CD4-positive, alpha-beta T cell (primary cell): ENCODE measurements around the gene SPRED2. TPM values are rescaled to one million over a fixed set of nuclear protein-coding genes. Genes with fewer than 3 reads are reported as not detected.

ENCODE experiments used
- ATAC-seq: fragments of 200-7000 bp; cut with Tn5 transposase; one replicate; pipeline ENCODE4 v1.10.0; 2022; ENCODE audit warnings: mild to moderate bottlenecking; ENCODE audit not compliant: poor library complexity
- CTCF ChIA-PET: fragments of 350-600 bp; sonication (Branson Sonifier 250); formaldehyde crosslinking; loops from one replicate; lab custom pipeline; 2021; ENCODE audit warnings: antibody characterized with exemption, inconsistent platforms; lab: Charles Lee
- POLR2A ChIA-PET: fragments of 350-600 bp; sonication (Branson Sonifier 250); formaldehyde crosslinking; loops from one replicate; lab custom pipeline; 2021; ENCODE audit warnings: antibody characterized with exemption, inconsistent platforms; lab: Charles Lee
- DNase-seq, 14 experiments: peaks; one replicate each; pipeline ENCODE4 v3.0.0-alpha.2; 2013 to 2020; ENCODE audit warnings: mixed read lengths in 2 of 14
- H3K27ac ChIP-seq, 2 donors: one replicate each; pipeline versions ENCODE4 v1.5.1 to v1.7.0; 2013; ENCODE audit warnings: low read length in 2 of 2, low read depth in 1 of 2, mild to moderate bottlenecking in 1 of 2
- H3K27me3 ChIP-seq, 2 experiments: 1 replicate in 1 of 2; 2 replicates in 1 of 2; pipeline versions ENCODE4 v1.6.1 to v1.7.0; 2013; ENCODE audit warnings: low read length in 2 of 2, control low read depth in 1 of 2, mild to moderate bottlenecking in 1 of 2, moderate library complexity in 1 of 2; ENCODE audit not compliant: insufficient read depth in 2 of 2, control insufficient read depth in 1 of 2
- H3K36me3 ChIP-seq: one replicate; pipeline ENCODE4 v1.6.1; 2013; ENCODE audit warnings: low read length, control low read depth; ENCODE audit not compliant: insufficient read depth
- H3K4me1 ChIP-seq: one replicate; pipeline ENCODE4 v1.6.1; 2013; ENCODE audit warnings: low read length, control low read depth; ENCODE audit not compliant: insufficient read depth
- H3K4me3 ChIP-seq: one replicate; pipeline ENCODE4 v1.5.1; 2013; ENCODE audit warnings: mild to moderate bottlenecking, low read length, moderate library complexity
- H3K9me3 ChIP-seq, 2 experiments: 1 replicate in 1 of 2; 2 replicates in 1 of 2; pipeline versions ENCODE4 v1.6.1 to v1.7.0; 2013; ENCODE audit warnings: low read length in 2 of 2, mild to moderate bottlenecking in 2 of 2, control low read depth in 1 of 2, moderate library complexity in 1 of 2; ENCODE audit not compliant: control insufficient read depth in 1 of 2, insufficient read depth in 1 of 2
- H3K27ac Mint-ChIP-seq: one replicate; pipeline ENCODE4 v1.8.0; 2020; ENCODE audit warnings: mixed read lengths
- H3K27me3 Mint-ChIP-seq: one replicate; pipeline ENCODE4 v1.8.0; 2021; ENCODE audit warnings: mixed read lengths
- H3K36me3 Mint-ChIP-seq: one replicate; pipeline ENCODE4 v1.8.0; 2021; ENCODE audit warnings: low read depth, mixed read lengths
- H3K4me1 Mint-ChIP-seq: one replicate; pipeline ENCODE4 v1.8.0; 2021; ENCODE audit warnings: low read depth, mixed read lengths
- H3K4me3 Mint-ChIP-seq: one replicate; pipeline ENCODE4 v1.8.0; 2020; ENCODE audit warnings: mild to moderate bottlenecking, mixed read lengths
- H3K9me3 Mint-ChIP-seq: one replicate; pipeline ENCODE4 v1.8.0; 2020; ENCODE audit warnings: mixed read lengths
- CTCF ChIP-seq: fragments of 200-600 bp; IDR thresholded peaks from one replicate; pipeline ENCODE4 v1.8.0; 2022; ENCODE audit warnings: antibody characterized with exemption, mild to moderate bottlenecking
- intact Hi-C, 2 experiments: fragments of 100-400 bp; cut with DNase I in 1 of 2; cut with micrococcal nuclease in 1 of 2; formaldehyde crosslinking; loops; one replicate each; pipeline versions ENCODE4 v1.15.1 to v1.9.0; 2023 to 2025; cut with DNase I, micrococcal nuclease
- total RNA-seq, 174 experiments: library from RNA in 2 of 174; stranded (reverse) in 2 of 174; gene quantifications; one replicate each; pipeline ENCODE4 v1.2.3 and lab custom pipeline; 2021 to 2026

SPRED2 gene
- total RNA-seq, 2 experiments from 2014 or later, result 2.5 to 2.8 TPM

GRCh38 chr2:65402780-65403528, 29.4 kb downstream of the SPRED2 start:
- no peaks in the 10 kb centered on the region for H3K36me3 Mint-ChIP-seq
- H3K36me3 ChIP-seq, result no peaks in the 10 kb centered on the region
- H3K4me3 Mint-ChIP-seq, result no peak overlapping the region
- H3K9me3 ChIP-seq, result no peaks in the 10 kb centered on the region
- no peaks in the 10 kb centered on the region for H3K27me3 ChIP-seq
- peaks cover 6% of the 10 kb centered on the region for H3K27me3 Mint-ChIP-seq
- no peak overlapping the region for H3K27ac Mint-ChIP-seq
- intact Hi-C loops, result no loop called here
- TF ChIP-seq CTCF, result no peak
- ATAC-seq, result no peak
- no peak for DNase-seq
- no peak overlapping the region for H3K4me3 ChIP-seq
- H3K4me1 Mint-ChIP-seq, result peaks cover 11% of the 10 kb centered on the region
- H3K27ac ChIP-seq, result no peak overlapping the region
- peaks cover 4% of the 10 kb centered on the region for H3K4me1 ChIP-seq
- POLR2A ChIA-PET, result no interaction called here
- H3K9me3 Mint-ChIP-seq, result no peaks in the 10 kb centered on the region
- CTCF ChIA-PET, result no interaction called here

- Mint-ChIP-seq H3K27ac (no peak overlapping the region), H3K27me3 (peaks cover 6% of the 10 kb centered on the region), H3K4me1 (peaks cover 9% of the 10 kb centered on the region), H3K36me3 (no peaks in the 10 kb centered on the region), H3K4me3 (no peak overlapping the region), H3K9me3 (no peaks in the 10 kb centered on the region)
- ATAC-seq (no peak), DNase-seq (no peak)
- intact Hi-C loops, result no loop called here
- Histone ChIP-seq H3K9me3 (no peaks in the 10 kb centered on the region), H3K27ac (no peak overlapping the region), H3K36me3 (no peaks in the 10 kb centered on the region), H3K4me1 (peaks cover 4% of the 10 kb centered on the region), H3K4me3 (no peak overlapping the region), H3K27me3 (no peaks in the 10 kb centered on the region)
- CTCF ChIA-PET, result no interaction called here
- no peak for TF ChIP-seq CTCF
- POLR2A ChIA-PET, result no interaction called here
These were observed 30.1 kb downstream of the SPRED2 start for GRCh38 chr2:65402323-65402722.

GRCh38 chr2:65397122-65397521, 35.3 kb downstream of the SPRED2 start:
- Histone ChIP-seq H3K9me3 (no peaks in the 10 kb centered on the region), H3K36me3 (no peaks in the 10 kb centered on the region), H3K27me3 (no peaks in the 10 kb centered on the region), H3K4me1 (no peaks in the 10 kb centered on the region), H3K4me3 (no peak overlapping the region), H3K27ac (no peak overlapping the region)
- no peak overlapping the region for H3K4me3 Mint-ChIP-seq
- ChIA-PET CTCF (no interaction called here), POLR2A (interaction anchor here (0.6 to 1.0 kb wide), 3 partner anchors 14 to 281 kb away, joined by 3 read pairs; no protein-coding TSS in a partner anchor)
- DNase-seq (no peak), ATAC-seq (no peak)
- no peak overlapping the region for H3K27ac Mint-ChIP-seq
- TF ChIP-seq CTCF, result no peak
- H3K9me3 Mint-ChIP-seq, result no peaks in the 10 kb centered on the region
- no peaks in the 10 kb centered on the region for H3K36me3 Mint-ChIP-seq
- H3K27me3 Mint-ChIP-seq, result no peaks in the 10 kb centered on the region
- no peaks in the 10 kb centered on the region for H3K4me1 Mint-ChIP-seq
- intact Hi-C loops, result no loop called here
